ENCODE measurements around the gene NDST1. TPM values are rescaled to one million over a fixed set of nuclear protein-coding genes. Genes with fewer than 3 reads are reported as not detected.

The NDST1 gene
- total and polyA plus RNA-seq, 2 of the 8 experiments (the other 6 are each of a cell fraction or from before 2014, with no cell fraction given) = 27.0 to 72.0 TPM

DNA sequence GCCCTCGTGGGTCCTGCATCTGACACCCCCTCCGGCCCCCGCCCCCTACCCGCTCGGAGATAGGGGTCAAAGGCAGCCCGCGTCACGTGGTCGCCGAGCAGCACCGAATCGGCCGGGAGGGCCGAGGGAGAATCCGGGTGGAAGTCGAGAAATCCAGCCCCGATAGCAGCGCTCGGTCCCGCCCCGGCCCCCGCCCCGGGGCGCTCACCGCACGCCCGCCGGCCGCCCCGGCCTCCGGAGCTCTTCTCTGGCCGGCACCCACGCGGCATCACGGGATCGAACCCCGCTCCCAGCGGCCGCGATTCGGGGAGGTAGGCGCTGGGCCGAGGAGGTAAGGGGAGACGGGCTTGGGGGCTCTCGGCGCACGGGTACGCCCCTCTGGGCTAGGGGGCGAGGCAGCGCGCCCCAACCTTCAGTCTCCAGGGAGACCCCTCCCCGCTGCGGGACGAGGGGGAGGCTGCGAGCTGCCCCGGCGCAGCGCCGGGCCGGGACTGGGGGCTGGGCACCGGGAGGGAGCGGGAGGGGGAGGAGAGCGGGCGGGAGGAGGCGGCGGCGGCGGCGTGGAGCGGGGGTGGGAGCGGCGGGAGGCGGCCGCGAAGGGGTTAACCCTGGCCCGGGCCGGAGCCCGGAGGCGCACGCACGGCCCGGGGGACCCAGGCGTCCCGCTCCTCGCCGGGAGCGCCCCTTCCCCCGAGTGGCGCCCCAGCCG is 22.1 kb upstream of the NDST1 start (continued):
- TF ChIP-seq, protein P1, sequence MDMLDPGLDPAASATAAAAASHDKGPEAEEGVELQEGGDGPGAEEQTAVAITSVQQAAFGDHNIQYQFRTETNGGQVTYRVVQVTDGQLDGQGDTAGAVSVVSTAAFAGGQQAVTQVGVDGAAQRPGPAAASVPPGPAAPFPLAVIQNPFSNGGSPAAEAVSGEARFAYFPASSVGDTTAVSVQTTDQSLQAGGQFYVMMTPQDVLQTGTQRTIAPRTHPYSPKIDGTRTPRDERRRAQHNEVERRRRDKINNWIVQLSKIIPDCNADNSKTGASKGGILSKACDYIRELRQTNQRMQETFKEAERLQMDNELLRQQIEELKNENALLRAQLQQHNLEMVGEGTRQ (IDR thresholded peaks at IDR 0.05; ENCODE audit: low read length) = peak; percentile 71
- no peak for TF ChIP-seq JUND (IDR thresholded peaks at IDR 0.05; ENCODE audit: low read length)
